IgD-negative memory B cell (primary cell): ENCODE data around the gene TRIM22. TPM values are rescaled to one million over a fixed set of nuclear protein-coding genes. Genes with fewer than 3 reads are reported as not detected.
"Not testable (repeated sequence)": the region's sequence is repeated elsewhere in the genome, so short reads cannot be mapped to it uniquely, and the experiment has no call there.

Experiments used
- H3K27ac Mint-ChIP-seq, 3 donors: one replicate each; pipeline ENCODE4 v1.8.0; 2020 to 2022; ENCODE audit warnings: mild to moderate bottlenecking in 3 of 3, mixed read lengths in 3 of 3, moderate library complexity in 1 of 3
- H3K27me3 Mint-ChIP-seq: one replicate; pipeline ENCODE4 v1.8.0; 2021; ENCODE audit warnings: mixed read lengths
- H3K36me3 Mint-ChIP-seq: one replicate; pipeline ENCODE4 v1.8.0; 2020; ENCODE audit warnings: mild to moderate bottlenecking, mixed read lengths
- H3K4me1 Mint-ChIP-seq, 3 donors: one replicate each; pipeline ENCODE4 v1.8.0; 2020 to 2022; ENCODE audit warnings: mixed read lengths in 3 of 3, mild to moderate bottlenecking in 1 of 3
- H3K4me3 Mint-ChIP-seq, 4 donors: one replicate each; pipeline ENCODE4 v1.8.0; 2020 to 2022; ENCODE audit warnings: mild to moderate bottlenecking in 4 of 4, mixed read lengths in 4 of 4, moderate library complexity in 3 of 4
- H3K9me3 Mint-ChIP-seq, 3 donors: one replicate each; pipeline ENCODE4 v1.8.0; 2020 to 2021; ENCODE audit warnings: mixed read lengths in 3 of 3, mild to moderate bottlenecking in 1 of 3
- polyA plus RNA-seq: library from polyadenylated mRNA; unstranded; fragments of 300-500 nt; fragmentation: Illumina TruSeq; gene quantifications from one replicate; pipeline ENCODE4 v1.2.3, GENCODE V29; 2021

The TRIM22 gene, protein sequence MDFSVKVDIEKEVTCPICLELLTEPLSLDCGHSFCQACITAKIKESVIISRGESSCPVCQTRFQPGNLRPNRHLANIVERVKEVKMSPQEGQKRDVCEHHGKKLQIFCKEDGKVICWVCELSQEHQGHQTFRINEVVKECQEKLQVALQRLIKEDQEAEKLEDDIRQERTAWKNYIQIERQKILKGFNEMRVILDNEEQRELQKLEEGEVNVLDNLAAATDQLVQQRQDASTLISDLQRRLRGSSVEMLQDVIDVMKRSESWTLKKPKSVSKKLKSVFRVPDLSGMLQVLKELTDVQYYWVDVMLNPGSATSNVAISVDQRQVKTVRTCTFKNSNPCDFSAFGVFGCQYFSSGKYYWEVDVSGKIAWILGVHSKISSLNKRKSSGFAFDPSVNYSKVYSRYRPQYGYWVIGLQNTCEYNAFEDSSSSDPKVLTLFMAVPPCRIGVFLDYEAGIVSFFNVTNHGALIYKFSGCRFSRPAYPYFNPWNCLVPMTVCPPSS
- 210 TPM for polyA plus RNA-seq

DNA sequence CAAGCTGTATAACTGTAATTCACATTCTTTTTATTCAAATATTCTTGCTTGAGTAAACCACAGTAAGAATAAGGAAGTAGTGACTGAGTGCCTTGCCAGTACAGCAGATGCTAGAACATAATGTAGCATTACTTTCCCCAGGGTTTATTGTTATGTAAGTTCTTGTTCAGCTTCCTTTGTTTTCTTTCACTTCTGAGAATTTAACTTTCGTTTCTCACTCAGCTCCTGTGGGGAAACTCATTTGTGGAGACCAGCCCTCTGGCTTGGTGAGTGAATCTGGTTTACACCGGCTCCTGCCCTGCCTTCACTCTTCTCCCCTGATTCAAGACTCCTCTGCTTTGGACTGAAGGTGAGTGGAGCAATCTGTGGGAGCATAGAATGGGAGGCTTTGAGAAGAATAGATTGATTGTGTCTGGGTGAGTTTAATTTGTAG is at the start of gene TRIM22:
Gene TRIM22 (plus strand): TSS at position 240 of the 433 bp plus-strand sequence. CDS start 6,443 bp downstream, outside the sequence.
- H3K4me3 Mint-ChIP-seq = peak within 1 kb of the TSS; percentile 90 to 100 (median 98)

DNA sequence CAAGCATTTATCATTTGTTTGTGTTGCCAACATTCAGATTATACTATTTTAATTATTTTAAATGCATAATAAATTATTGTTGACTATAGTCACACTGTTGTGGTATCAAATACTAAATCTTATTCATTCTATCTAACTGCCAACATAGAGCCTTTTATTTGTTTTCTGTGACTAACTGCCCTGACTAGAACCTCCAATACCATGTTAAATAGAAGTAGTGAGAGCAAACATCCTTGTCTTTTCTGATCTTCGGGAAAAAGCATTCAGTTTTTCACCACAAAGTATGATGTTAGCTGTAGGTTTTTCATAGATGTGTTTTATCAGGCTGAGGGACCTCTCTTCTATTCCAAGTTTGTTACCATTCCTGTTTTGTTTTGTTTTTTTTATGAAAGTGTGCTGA is 49.6 kb upstream of the TRIM22 start:
- Mint-ChIP-seq H3K27me3 (no peaks in the 10 kb centered on the region), H3K36me3 (peaks cover 31% of the 10 kb centered on the region), H3K4me3 (no peak overlapping the region), H3K4me1 (peaks cover 0 to 1% (median 0%) of the 10 kb centered on the region in 3 donors), H3K9me3 (no peaks in the 10 kb centered on the region), H3K27ac (no peak overlapping the region)

More for the DNA sequence above, at the start of gene TRIM22:
- Mint-ChIP-seq H3K9me3 (no peaks in the 10 kb centered on the region), H3K4me1 (peaks cover 38 to 43% (median 42%) of the 10 kb centered on the region in 3 donors), H3K36me3 (peaks cover 4% of the 10 kb centered on the region), H3K27me3 (no peaks in the 10 kb centered on the region), H3K27ac (peak within 1 kb of the TSS; percentile 87 to 98 (median 98))

DNA sequence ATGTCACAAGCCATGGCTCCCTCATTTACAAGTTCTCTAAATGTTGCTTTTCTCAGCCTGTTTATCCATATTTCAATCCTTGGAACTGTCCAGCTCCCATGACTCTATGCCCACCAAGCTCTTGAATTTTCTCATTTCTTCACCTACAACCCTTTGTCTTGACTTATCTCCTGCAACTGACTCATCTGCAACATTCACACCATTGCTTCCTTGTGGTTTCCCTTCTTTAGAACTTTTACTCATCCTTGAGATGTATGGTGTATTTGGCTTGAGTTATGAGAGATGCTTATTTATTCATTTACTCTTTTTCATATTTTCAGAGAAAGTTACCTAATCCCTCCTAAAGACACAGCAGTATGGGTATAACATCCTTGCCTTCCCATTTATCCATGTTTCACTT is 46.0 kb upstream of the TRIM22 start:
- Mint-ChIP-seq H3K27ac (no peak overlapping the region), H3K36me3 (peaks cover 23% of the 10 kb centered on the region), H3K4me3 (no peak overlapping the region), H3K4me1 (peaks cover 0 to under 1% (median 0%) of the 10 kb centered on the region in 3 donors), H3K9me3 (no peaks in the 10 kb centered on the region), H3K27me3 (no peaks in the 10 kb centered on the region)

DNA sequence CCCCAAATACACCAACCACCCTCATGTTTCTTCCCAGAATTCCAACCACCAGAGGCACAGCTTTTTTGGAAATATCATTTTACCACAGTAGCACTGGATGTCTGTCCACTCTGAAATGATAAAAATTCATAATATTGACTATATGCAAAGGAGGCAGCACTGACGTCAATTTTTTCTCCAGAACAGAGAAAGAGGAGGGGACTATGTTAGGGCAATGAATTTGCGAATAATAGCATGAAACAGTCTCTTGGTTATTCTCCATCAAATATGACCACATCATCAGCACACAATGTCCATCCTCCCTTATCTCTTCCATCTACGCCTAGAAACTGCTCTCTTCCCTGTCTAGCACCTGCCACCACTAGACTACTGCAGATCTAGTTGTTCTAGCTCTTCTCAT is 43.5 kb upstream of the TRIM22 start:
- no peaks in the 10 kb centered on the region for H3K27me3 Mint-ChIP-seq
- no peak overlapping the region for H3K4me3 Mint-ChIP-seq
- peaks cover 14% of the 10 kb centered on the region for H3K36me3 Mint-ChIP-seq
- H3K27ac Mint-ChIP-seq = no peak overlapping the region
- H3K4me1 Mint-ChIP-seq = no peaks in the 10 kb centered on the region
- no peaks in the 10 kb centered on the region for H3K9me3 Mint-ChIP-seq

DNA sequence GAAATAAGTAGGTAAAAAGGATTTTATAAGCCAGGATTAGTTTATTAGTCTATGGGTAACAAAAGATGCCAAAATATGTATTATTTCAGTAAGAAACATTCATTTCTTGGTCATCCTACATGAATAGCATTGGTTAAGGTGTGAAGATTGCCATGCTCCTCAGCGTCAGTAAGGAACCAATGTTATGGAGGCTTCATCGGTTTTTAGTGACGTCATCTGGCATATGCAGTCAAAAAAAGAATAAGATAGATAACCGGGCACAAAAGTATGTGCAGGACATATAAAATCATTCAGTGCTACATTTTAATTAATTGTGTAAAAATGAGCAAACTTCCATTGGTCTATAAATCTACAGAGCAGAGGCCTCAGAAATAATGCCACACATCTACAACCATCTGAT is 34.1 kb upstream of the TRIM22 start:
- Mint-ChIP-seq H3K9me3 (peaks cover 0 to 5% (median 0%) of the 10 kb centered on the region in 3 donors), H3K4me1 (no peaks in the 10 kb centered on the region), H3K27me3 (no peaks in the 10 kb centered on the region), H3K4me3 (no peak overlapping the region), H3K36me3 (peaks cover 11% of the 10 kb centered on the region), H3K27ac (no peak overlapping the region)

DNA sequence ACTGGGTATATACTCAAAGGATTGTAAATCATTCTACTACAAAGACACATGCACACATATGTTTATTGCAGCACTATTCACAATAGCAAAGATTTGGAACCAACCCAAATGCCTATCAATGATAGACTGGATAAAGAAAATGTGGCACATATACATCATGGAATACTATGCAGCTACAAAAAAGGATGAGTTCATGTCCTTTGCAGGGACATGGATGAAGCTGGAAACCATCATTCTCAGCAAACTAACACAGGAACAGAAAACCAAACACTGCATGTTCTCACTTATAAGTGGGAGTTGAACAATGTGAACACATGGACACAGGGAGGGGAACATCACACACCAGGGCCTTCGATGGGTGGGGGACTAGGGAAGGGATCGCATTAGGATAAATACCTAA is 32.6 kb upstream of the TRIM22 start:
- H3K4me3 Mint-ChIP-seq = not testable (repeated sequence)
- peak overlapping the region in 1 of 3 donors; percentile 23 for H3K27ac Mint-ChIP-seq

DNA sequence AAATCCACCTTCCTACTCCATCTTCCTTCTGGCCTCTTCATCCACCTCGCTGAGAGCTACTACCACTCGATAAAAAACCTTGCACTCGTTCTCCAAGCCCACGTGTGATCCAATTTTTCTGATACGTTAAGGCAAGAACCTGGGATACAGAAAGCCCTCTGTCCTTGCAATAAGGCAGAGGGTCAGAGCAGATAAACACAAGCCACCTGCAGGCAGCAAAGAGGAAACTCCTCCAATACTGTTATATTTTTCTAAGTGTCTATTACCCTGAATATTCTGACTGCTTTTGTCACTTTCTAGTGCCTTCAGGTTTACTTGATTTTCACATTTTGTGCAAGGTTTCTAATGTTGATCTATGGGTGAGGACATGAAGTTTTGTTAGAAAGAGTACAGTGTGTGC is 31.3 kb upstream of the TRIM22 start:
- H3K27me3 Mint-ChIP-seq = no peaks in the 10 kb centered on the region
- peak overlapping the region in 1 of 3 donors; percentile 2 for H3K27ac Mint-ChIP-seq
- peaks cover 0 to 4% (median 0%) of the 10 kb centered on the region in 3 donors for H3K9me3 Mint-ChIP-seq
- no peaks in the 10 kb centered on the region for H3K4me1 Mint-ChIP-seq
- peaks cover 10% of the 10 kb centered on the region for H3K36me3 Mint-ChIP-seq
- no peak overlapping the region for H3K4me3 Mint-ChIP-seq

More for the DNA sequence above, 32.6 kb upstream of the TRIM22 start:
- not testable (repeated sequence) for H3K9me3 Mint-ChIP-seq, H3K27me3 Mint-ChIP-seq, H3K4me1 Mint-ChIP-seq
- H3K36me3 Mint-ChIP-seq = peaks cover 11% of the 10 kb centered on the region

DNA sequence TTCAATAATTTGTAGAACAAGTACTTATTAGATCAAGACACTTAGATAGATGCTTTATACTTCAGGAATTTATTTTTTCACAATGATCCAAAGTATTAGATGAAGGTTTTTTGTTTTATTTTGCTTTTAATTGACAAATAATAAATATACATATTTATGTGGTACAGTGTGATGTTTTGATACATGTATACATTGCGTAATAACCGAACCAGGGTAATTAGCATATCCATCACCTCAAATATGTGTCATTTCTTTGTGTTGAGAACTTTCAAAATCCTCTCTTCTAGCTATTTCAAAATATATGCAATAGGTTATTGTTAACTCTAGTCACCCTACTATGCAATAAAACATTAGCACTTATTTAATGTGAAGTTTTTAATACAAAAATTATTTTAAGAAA is 26.1 kb upstream of the TRIM22 start:
- H3K4me3 Mint-ChIP-seq = no peak overlapping the region
- no peaks in the 10 kb centered on the region for H3K4me1 Mint-ChIP-seq
- H3K36me3 Mint-ChIP-seq = no peaks in the 10 kb centered on the region
- no peaks in the 10 kb centered on the region for H3K9me3 Mint-ChIP-seq
- H3K27me3 Mint-ChIP-seq = no peaks in the 10 kb centered on the region
- no peak overlapping the region for H3K27ac Mint-ChIP-seq

DNA sequence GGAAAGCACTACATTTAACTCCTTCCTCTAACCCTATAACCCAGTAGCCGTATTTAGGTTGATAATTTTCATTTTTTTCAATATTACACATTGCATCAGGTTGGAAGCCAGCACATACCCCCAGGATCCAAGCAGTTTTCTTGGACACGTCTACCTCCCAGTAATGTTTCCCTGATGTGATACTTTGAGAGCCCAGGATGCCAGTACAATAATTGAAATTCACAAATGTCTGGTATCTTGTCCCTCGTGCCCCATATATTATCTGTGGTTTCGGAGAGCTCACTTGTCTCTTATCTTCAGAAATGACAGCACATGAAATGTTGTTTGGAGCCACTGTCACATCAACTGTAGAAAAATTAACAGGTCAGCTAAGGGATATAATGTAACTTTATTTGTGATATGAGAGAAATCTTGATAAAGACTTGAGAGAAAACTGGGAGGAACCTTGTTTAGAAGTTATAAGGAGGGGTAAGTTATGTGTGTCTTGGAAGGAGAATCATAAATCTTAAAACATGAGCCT is 24.5 kb upstream of the TRIM22 start:
- Mint-ChIP-seq H3K36me3 (peaks cover 2% of the 10 kb centered on the region), H3K4me3 (no peak overlapping the region), H3K27me3 (no peaks in the 10 kb centered on the region), H3K27ac (no peak overlapping the region), H3K9me3 (no peaks in the 10 kb centered on the region), H3K4me1 (no peaks in the 10 kb centered on the region)

DNA sequence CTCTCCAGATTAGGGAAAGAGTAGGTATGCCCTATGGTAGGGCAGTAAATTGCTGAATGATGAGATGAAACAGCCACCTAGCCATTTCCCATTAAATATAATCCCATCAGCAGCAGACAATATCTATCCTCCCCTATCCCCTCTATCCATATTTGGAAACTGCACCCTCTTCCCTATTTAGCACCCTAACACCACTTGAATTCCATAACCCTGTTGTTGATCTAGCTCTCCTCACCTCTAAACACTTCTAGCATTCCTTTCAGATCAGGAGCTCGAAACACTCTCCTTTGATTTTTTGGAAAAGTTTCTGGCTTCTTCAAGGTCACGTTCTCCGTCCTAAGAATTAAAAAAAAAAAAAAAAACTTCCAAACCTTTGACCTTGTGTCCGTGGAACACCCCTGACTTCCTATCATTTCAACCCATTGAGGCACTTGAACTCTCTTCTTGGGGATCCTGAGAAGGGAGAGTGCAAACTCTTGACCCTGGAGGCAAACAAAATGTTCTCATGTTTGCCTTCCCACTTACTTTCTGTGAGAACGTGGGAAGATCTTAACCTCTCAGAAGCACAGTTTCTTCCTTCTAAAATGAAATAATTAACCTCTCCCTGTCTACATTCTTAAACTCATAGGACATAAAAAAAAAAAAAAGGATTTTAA is 23.7 kb upstream of the TRIM22 start:
- H3K4me1 Mint-ChIP-seq = no peaks in the 10 kb centered on the region
- H3K27ac Mint-ChIP-seq = no peak overlapping the region

DNA sequence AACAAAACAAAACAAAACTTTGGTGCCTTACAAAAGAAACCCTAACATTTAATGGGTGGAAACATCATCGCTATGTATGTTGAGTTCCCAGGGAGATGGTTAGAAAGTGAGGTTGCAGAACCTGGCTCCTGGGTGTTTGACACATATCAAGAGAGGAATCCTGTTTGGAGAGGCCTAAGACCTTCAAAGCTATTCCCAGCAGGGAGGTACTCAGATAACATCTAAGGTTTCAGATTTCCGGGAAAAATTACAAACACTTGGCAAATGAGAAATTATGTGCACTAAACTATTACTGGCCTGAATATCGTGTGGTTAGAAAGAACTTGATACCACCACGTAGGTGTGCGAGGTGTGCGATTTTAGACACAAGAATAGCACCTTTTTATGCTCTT is 23.2 kb upstream of the TRIM22 start:
- Mint-ChIP-seq H3K27ac (no peak overlapping the region), H3K27me3 (no peaks in the 10 kb centered on the region), H3K4me3 (no peak overlapping the region), H3K36me3 (peaks cover 2% of the 10 kb centered on the region), H3K9me3 (no peaks in the 10 kb centered on the region), H3K4me1 (no peaks in the 10 kb centered on the region)

More for the DNA sequence above, 23.7 kb upstream of the TRIM22 start:
- Mint-ChIP-seq H3K4me3 (no peak overlapping the region), H3K9me3 (no peaks in the 10 kb centered on the region), H3K36me3 (peaks cover 2% of the 10 kb centered on the region), H3K27me3 (no peaks in the 10 kb centered on the region)

DNA sequence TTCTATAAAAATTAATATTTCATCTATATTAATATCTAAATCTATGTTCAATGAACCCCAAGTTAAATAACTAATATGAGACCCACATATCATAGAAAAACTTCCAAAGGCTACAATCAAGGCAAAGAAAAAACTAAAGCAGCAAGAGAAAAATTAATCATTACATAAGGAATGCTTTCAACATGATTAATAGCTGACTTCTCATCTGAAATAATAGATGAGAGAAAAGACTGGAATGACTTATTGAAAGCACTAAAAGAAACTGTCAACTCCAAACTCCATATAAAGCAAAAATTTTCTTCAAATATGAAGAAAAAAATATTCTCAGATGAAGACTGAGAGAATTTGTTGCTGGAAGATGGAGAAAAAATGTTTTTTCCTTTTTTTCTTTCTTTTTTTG is 17.8 kb upstream of the TRIM22 start:
- no peak overlapping the region for H3K27ac Mint-ChIP-seq
- no peak overlapping the region for H3K4me3 Mint-ChIP-seq
- no peaks in the 10 kb centered on the region for H3K9me3 Mint-ChIP-seq
- H3K4me1 Mint-ChIP-seq = peaks cover 0 to 5% (median 3%) of the 10 kb centered on the region in 3 donors
- H3K27me3 Mint-ChIP-seq = no peaks in the 10 kb centered on the region
- H3K36me3 Mint-ChIP-seq = peaks cover 3% of the 10 kb centered on the region

DNA sequence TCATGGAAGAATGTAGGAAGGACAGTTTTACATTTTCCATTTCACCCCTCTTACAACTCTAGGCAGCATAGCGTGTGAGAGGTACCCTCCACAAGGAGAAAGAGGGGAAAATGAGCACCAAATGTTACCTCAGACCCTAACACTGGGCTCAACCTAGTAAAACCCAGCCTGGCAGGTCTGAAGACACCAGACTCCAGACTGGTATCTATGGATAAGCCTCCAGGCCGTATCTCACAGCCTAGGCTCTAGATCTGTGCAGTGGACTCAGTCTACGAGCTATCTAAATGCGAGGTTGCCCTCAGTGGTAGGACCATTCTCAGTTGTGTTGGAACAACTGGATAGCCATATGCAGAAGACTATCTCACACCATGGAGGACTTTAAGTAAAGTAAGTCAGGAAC is 15.2 kb upstream of the TRIM22 start:
- Mint-ChIP-seq H3K27me3 (no peaks in the 10 kb centered on the region), H3K36me3 (peaks cover 6% of the 10 kb centered on the region), H3K27ac (no peak overlapping the region), H3K4me1 (peaks cover 4 to 12% (median 4%) of the 10 kb centered on the region in 3 donors), H3K9me3 (no peaks in the 10 kb centered on the region), H3K4me3 (no peak overlapping the region)

DNA sequence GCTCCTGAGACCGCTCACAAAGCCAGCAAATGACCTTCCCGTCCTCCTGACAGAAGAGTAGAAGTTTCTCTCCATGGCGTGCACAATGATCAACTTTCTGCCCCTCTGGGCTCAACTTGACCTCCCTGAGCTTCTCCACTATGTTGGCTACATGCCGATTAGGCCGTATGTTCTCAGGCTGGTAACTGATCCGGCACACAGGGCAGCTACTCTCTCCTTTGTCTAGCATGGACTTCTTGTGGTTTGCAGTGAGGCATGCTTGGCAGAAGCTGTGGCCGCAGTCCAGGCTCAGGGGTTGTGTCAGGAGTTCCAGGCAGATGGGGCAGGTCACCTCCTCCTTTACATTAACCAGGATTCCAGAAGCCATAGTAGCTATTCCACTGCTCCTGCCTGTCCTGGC is 9.8 kb upstream of the TRIM22 start:
- Mint-ChIP-seq H3K4me3 (no peak overlapping the region), H3K9me3 (no peaks in the 10 kb centered on the region), H3K27ac (peak overlapping the region in 1 of 3 donors; percentile 39), H3K27me3 (no peaks in the 10 kb centered on the region), H3K36me3 (peaks cover 7% of the 10 kb centered on the region), H3K4me1 (peaks cover 19 to 30% (median 29%) of the 10 kb centered on the region in 3 donors)

DNA sequence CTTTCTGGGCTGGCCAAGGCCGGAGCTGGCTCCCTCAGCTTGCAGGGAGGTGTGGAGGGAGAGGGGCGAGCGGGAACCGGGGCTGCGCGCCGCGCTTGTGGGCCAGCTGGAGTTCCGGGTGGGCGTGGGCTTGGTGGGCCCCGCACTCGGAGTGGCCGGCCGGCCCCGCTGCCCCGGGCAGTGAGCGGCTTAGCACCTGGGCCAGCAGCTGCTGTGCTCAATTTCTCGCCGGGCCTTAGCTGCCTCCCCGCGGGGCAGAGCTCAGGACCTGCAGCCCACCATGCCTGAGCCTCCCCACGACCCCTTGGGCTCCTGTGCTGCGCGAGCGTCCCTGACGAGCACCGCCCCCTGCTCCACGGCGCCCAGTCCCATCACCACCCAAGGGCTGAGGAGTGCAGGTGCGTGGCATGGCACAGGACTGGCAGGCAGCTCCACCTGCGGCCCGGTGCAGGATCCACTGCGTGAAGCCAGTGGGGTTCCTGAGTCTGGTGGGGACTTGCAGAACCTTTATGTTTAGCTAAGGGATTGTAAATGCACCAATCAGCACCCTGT is 6.6 kb upstream of the TRIM22 start:
- peak overlapping the region in 2 of 4 donors; percentile 93 to 97 for H3K4me3 Mint-ChIP-seq
- H3K9me3 Mint-ChIP-seq, H3K27me3 Mint-ChIP-seq, H3K36me3 Mint-ChIP-seq: not testable (repeated sequence)
- peaks cover 29 to 46% (median 42%) of the 10 kb centered on the region in 3 donors for H3K4me1 Mint-ChIP-seq
- H3K27ac Mint-ChIP-seq = peak overlapping the region in 1 of 3 donors; percentile 95
